Activated CD4-positive, CD25-positive, alpha-beta regulatory T cell treated with anti-CD3 and anti-CD28 coated beads, Interleukin-2, amount 50 U/mL, for 24 hours (primary cell): ENCODE measurements around the gene PI3.

Source experiments
- ATAC-seq, 2 donors: fragments of 150-1000 bp; cut with Tn5 transposase; one replicate each; pipeline ENCODE4 v1.10.0; 2021; ENCODE audit warnings: mild to moderate bottlenecking in 1 of 2, moderate library complexity in 1 of 2

The PI3 gene

GRCh38 chr20:45189067-45189609 is 14.4 kb downstream of the PI3 start:
- ATAC-seq = no peak

GRCh38 chr20:45189861-45190260 is 15.2 kb downstream of the PI3 start:
- no peak for ATAC-seq

GRCh38 chr20:45191926-45192325 is 17.2 kb downstream of the PI3 start:
- ATAC-seq = no peak

- no peak for ATAC-seq
Measured at GRCh38 chr20:45193331-45193730, 18.6 kb downstream of the PI3 start.

GRCh38 chr20:45206725-45207124 is 32.0 kb downstream of the PI3 start, which contains the start of gene SEMG1:
SEMG1 (plus strand) TSS chr20:45207033; CDS start chr20:45207054, 21 bp downstream.
- no peak for ATAC-seq

GRCh38 chr20:45209924-45210323 is 35.2 kb downstream of the PI3 start:
- no peak for ATAC-seq

- ATAC-seq = no peak
Measured at GRCh38 chr20:45211569-45212474, 37.1 kb downstream of the PI3 start.

- no peak for ATAC-seq
Measured at GRCh38 chr20:45212836-45213235, 38.1 kb downstream of the PI3 start.

GRCh38 chr20:45218124-45218523 is 43.4 kb downstream of the PI3 start:
- ATAC-seq = no peak

GRCh38 chr20:45218636-45219035 is 43.9 kb downstream of the PI3 start:
- ATAC-seq = no peak

GRCh38 chr20:45221076-45221475 is 46.4 kb downstream of the PI3 start, which contains the start of gene SEMG2:
SEMG2 (plus strand) TSS chr20:45221373; CDS start chr20:45221390, 17 bp downstream.
- no peak for ATAC-seq

- no peak for ATAC-seq
Measured at GRCh38 chr20:45223136-45223535, 48.4 kb downstream of the PI3 start.
